ENCODE results near the gene RAP1GAP2. TPM values are rescaled to one million over a fixed set of nuclear protein-coding genes. Genes with fewer than 3 reads are reported as not detected.

RAP1GAP2 gene
- total and polyA plus RNA-seq, 8 donors, result 11.8 to 92.4 (median 31.0) TPM

DNA sequence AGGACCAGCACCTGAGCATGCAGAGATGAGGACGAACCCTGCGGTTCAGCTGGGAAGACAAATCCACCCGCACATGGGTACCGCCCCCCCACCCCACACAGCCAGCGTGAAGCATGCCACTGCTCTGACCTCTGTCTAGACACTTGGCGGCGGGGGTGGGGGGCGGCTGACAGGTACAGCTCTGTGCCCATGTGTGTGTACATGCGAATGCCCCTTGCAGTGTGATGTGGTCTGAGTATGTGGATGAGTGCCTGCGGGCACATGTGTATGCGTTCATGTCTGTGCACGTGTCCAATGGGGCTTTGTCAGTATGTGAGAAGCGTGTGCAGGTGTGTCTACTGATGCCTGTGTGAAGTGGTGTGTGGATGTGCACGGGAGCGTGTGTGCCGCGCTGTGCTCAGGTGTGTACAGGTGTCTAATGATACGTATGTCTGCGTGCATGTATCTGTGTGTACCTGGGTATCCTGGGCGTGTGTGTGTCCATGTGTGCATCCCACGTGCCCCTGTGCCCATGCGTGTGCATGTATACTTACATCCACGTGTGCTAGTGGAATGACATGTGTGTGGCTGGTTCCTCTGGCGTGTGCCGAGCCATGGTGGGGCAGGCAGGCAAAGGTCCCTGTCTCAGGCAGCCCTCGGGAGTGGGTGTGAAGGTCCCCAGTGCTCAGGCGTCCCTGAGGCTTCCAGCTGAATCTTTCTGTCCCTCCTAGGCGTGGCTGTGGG is 636 bp upstream of the RAP1GAP2 start:
- Histone ChIP-seq H3K4me1 (peaks cover 6 to 72% (median 31%) of the 10 kb centered on the region in 4 donors), H3K27ac (peak overlapping the region in 3 of 5 donors; percentile 54 to 74 (median 56)), H3K9me3 (no peaks in the 10 kb centered on the region), H3K4me3 (peak overlapping the region in 3 of 4 donors; percentile 32 to 54 (median 41)), H3K27me3 (peaks cover 0 to 50% (median 0%) of the 10 kb centered on the region in 3 donors), H3K36me3 (no peaks in the 10 kb centered on the region)
- no peak for DNase-seq
- no peak for TF ChIP-seq POLR2A (IDR thresholded peaks at IDR 0.05)
- TF ChIP-seq, protein P1, sequence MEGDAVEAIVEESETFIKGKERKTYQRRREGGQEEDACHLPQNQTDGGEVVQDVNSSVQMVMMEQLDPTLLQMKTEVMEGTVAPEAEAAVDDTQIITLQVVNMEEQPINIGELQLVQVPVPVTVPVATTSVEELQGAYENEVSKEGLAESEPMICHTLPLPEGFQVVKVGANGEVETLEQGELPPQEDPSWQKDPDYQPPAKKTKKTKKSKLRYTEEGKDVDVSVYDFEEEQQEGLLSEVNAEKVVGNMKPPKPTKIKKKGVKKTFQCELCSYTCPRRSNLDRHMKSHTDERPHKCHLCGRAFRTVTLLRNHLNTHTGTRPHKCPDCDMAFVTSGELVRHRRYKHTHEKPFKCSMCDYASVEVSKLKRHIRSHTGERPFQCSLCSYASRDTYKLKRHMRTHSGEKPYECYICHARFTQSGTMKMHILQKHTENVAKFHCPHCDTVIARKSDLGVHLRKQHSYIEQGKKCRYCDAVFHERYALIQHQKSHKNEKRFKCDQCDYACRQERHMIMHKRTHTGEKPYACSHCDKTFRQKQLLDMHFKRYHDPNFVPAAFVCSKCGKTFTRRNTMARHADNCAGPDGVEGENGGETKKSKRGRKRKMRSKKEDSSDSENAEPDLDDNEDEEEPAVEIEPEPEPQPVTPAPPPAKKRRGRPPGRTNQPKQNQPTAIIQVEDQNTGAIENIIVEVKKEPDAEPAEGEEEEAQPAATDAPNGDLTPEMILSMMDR (IDR thresholded peaks at IDR 0.05), result no peak
- TF ChIP-seq POLR2AphosphoS5 (IDR thresholded peaks at IDR 0.05), result no peak
- TF ChIP-seq EP300 (IDR thresholded peaks at IDR 0.05), result no peak
- 61 to 82% (median 68%) methylated on average over 23 to 28 of the region's 28 CpGs for WGBS, 5 donors
- intact Hi-C loops (cut with DNase I; ENCODE audit: low total_unique reads), result no loop called here

DNA sequence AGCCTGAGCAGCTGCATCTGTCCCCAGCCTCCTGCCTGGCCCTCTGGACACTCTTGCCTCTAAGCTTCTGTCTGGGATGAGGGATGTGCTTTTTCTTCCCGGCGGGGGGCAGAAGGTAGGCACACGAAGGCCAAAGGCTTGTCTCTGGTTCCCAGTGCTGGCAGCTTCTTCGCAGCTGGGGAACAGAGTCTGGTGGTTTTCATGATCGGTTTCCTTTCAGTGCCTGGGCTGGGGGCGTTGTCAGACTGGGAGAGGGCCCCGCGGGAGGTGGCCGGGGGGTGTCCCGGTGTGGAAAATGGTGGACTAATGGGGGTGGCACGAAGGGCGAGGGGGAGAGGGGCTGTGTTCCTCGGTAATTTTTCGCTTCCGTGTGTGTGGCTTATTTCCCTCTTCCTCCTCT is 988 bp downstream of the RAP1GAP2 start:
- WGBS, 5 donors, result 11 to 55% (median 40%) methylated on average over 14 to 15 of the region's 15 CpGs
- H3K4me3 ChIP-seq, result peak overlapping the region; percentile 6 to 54 (median 36)
- peak overlapping the region; percentile 54 to 74 (median 56) for H3K27ac ChIP-seq
- H3K36me3 ChIP-seq, result no peaks in the 10 kb centered on the region
- TF ChIP-seq, protein P1 (IDR thresholded peaks at IDR 0.05), result no peak
- TF ChIP-seq POLR2AphosphoS5 (IDR thresholded peaks at IDR 0.05) (no peak), EP300 (IDR thresholded peaks at IDR 0.05) (no peak), POLR2A (IDR thresholded peaks at IDR 0.05) (no peak)
- intact Hi-C loops (cut with DNase I; ENCODE audit: low total_unique reads), result no loop called here
- no peaks in the 10 kb centered on the region for H3K9me3 ChIP-seq
- H3K4me1 ChIP-seq, result peaks cover 6 to 64% (median 31%) of the 10 kb centered on the region in 4 donors
- DNase-seq, result no peak
- H3K27me3 ChIP-seq, result peaks cover 0 to 36% (median 0%) of the 10 kb centered on the region in 3 donors

DNA sequence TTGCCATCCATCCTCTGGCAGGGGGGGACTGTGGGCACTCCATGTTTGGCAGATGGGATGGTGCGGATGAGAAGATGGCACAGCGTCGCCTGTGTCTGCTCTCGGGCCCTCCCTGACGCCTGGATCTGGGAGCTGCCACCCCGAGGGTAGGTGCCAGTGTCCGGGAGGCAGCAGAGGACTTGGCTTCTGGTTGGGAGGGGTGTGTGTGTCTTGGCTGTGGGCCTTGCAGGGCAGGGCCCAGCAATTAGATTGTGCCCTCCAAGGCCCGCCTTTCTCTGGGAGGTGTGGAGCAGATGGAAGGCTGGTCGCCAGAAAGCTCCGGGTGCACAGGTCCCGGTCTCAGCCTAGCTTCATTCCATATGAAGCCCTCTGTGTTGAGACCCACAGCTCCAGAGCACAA is 1.4 kb downstream of the RAP1GAP2 start:
- intact Hi-C loops (cut with DNase I; ENCODE audit: low total_unique reads), result no loop called here
- H3K27me3 ChIP-seq, result peaks cover 0 to 32% (median 0%) of the 10 kb centered on the region in 3 donors
- 27 to 48% (median 41%) methylated on average over 10 to 11 of the region's 11 CpGs for WGBS, 5 donors
- no peaks in the 10 kb centered on the region for H3K9me3 ChIP-seq
- peak; percentile 59 to 86 for DNase-seq
- peak overlapping the region; percentile 54 to 74 (median 56) for H3K27ac ChIP-seq
- peak overlapping the region; percentile 6 to 54 (median 36) for H3K4me3 ChIP-seq
- TF ChIP-seq POLR2AphosphoS5 (IDR thresholded peaks at IDR 0.05), result peak in 2 of 3 donors; percentile 47 to 76
- TF ChIP-seq POLR2A (IDR thresholded peaks at IDR 0.05), result no peak
- H3K36me3 ChIP-seq, result no peaks in the 10 kb centered on the region
- peaks cover 6 to 59% (median 31%) of the 10 kb centered on the region in 4 donors for H3K4me1 ChIP-seq

DNA sequence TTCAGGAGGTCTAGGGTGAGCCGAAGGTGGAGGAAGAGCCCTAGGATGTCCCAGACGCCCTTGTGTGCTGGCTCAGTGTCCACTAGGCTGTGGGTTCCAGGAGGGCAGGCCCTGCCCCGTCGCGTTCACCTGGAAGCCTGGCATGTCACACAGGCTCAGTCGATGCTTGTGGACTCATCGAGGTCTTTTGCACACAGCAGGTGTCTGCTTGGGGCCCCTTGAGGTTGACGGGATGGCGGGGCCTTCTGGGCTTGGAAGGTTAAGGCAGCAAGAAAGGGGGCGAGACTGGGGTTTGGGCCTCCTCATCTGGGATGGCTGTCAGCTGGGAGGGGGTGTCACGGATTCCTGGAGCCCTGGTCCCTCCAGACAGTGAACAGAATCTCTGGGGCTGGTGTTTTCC is 1.9 kb downstream of the RAP1GAP2 start:
- Histone ChIP-seq H3K4me1 (peaks cover 6 to 58% (median 31%) of the 10 kb centered on the region in 4 donors), H3K27me3 (peaks cover 0 to 31% (median 0%) of the 10 kb centered on the region in 3 donors), H3K4me3 (peak overlapping the region in 1 of 4 donors; percentile 41), H3K36me3 (no peaks in the 10 kb centered on the region), H3K9me3 (no peaks in the 10 kb centered on the region), H3K27ac (peak overlapping the region in 1 of 5 donors; percentile 74)
- WGBS, 5 donors, result 66 to 82% (median 73%) methylated on average over 11 of the region's 11 CpGs
- intact Hi-C loops (cut with DNase I; ENCODE audit: low total_unique reads), result no loop called here
- DNase-seq, result no peak
- TF ChIP-seq EP300 (IDR thresholded peaks at IDR 0.05), result no peak
- TF ChIP-seq POLR2A (IDR thresholded peaks at IDR 0.05), result no peak
- TF ChIP-seq POLR2AphosphoS5 (IDR thresholded peaks at IDR 0.05), result no peak
- TF ChIP-seq, protein P1 (IDR thresholded peaks at IDR 0.05), result no peak
